Progenitor cell of endocrine pancreas (in vitro differentiated cells): ENCODE data around the gene ZNF546. TPM values are rescaled to one million over a fixed set of nuclear protein-coding genes. Genes with fewer than 3 reads are reported as not detected.
"Not testable (repeated sequence)": the region's sequence is repeated elsewhere in the genome, so short reads cannot be mapped to it uniquely, and the experiment has no call there.

ENCODE experiments used
- DNase-seq: peaks from one replicate; pipeline ENCODE4 v3.0.0; 2021; ENCODE audit warnings: low spot score; ENCODE audit not compliant: unreplicated experiment
- H3K27ac Mint-ChIP-seq: 2 replicates; pipeline ENCODE4 v1.8.0; 2021; ENCODE audit warnings: mild to moderate bottlenecking, moderate library complexity, mixed read lengths
- H3K27me3 Mint-ChIP-seq: 2 replicates; pipeline ENCODE4 v1.8.0; 2021; ENCODE audit warnings: mixed read lengths
- H3K36me3 Mint-ChIP-seq: 2 replicates; pipeline ENCODE4 v1.8.0; 2022; ENCODE audit warnings: mixed read lengths; ENCODE audit not compliant: insufficient read depth
- H3K4me1 Mint-ChIP-seq: 2 replicates; pipeline ENCODE4 v1.8.0; 2021; ENCODE audit warnings: low read depth, mixed read lengths
- H3K4me3 Mint-ChIP-seq: 2 replicates; pipeline ENCODE4 v1.8.0; 2021; ENCODE audit warnings: low read depth, mild to moderate bottlenecking, moderate library complexity, mixed read lengths
- H3K9me3 Mint-ChIP-seq: 2 replicates; pipeline ENCODE4 v1.8.0; 2021; ENCODE audit warnings: low read depth, mixed read lengths
- CTCF ChIP-seq: fragments of 200-600 bp; sonication (generic); IDR thresholded peaks from one replicate; pipeline ENCODE4 v1.5.0; 2021; ENCODE audit warnings: antibody characterized with exemption, mild to moderate bottlenecking; ENCODE audit not compliant: unreplicated experiment
- long read RNA-seq: library from polyadenylated mRNA; unstranded; transcript quantifications from one replicate; pipeline ENCODE4 v2.0.0, GENCODE V29; 2020
- total RNA-seq: library from RNA; stranded (reverse); gene quantifications from 2 replicates; pipeline ENCODE4 v1.2.1, GENCODE V29; 2021

ZNF546 gene
- total RNA-seq: 5.1 and 5.9 TPM in 2 replicates
- long read RNA-seq, full-length matches to known transcripts: 8 of 14 reads
- long read RNA-seq, partial matches to known transcripts: 0 of 14 reads
- long read RNA-seq, other reads (novel, unspliced or antisense): 6 of 14 reads

- Mint-ChIP-seq H3K9me3 (peaks cover 3% of the 10 kb centered on the region), H3K36me3 (peaks cover 5% of the 10 kb centered on the region), H3K4me3 (peak within 1 kb of the TSS; percentile 90), H3K27me3 (no peaks in the 10 kb centered on the region), H3K27ac (peak within 1 kb of the TSS; percentile 93), H3K4me1 (peaks cover 17% of the 10 kb centered on the region)
- no peak for TF ChIP-seq CTCF
- peak; percentile 62 for DNase-seq
Measured at GRCh38 chr19:39996811-39997637, at the start of gene ZNF546. ZNF546 (plus strand) TSS chr19:39997060; CDS start chr19:39998327, 1,267 bp downstream.

- TF ChIP-seq CTCF: no peak
- Mint-ChIP-seq H3K27me3 (no peaks in the 10 kb centered on the region), H3K4me3 (no peak overlapping the region), H3K36me3 (no peaks in the 10 kb centered on the region), H3K4me1 (peaks cover 12% of the 10 kb centered on the region), H3K9me3 (no peaks in the 10 kb centered on the region), H3K27ac (no peak overlapping the region)
- DNase-seq: no peak
Measured at GRCh38 chr19:39949026-39949747, 47.7 kb upstream of the ZNF546 start.

- no peaks in the 10 kb centered on the region for H3K36me3 Mint-ChIP-seq
- H3K4me1 Mint-ChIP-seq: peaks cover 5% of the 10 kb centered on the region
- no peak overlapping the region for H3K27ac Mint-ChIP-seq
- H3K9me3 Mint-ChIP-seq: no peaks in the 10 kb centered on the region
- no peak overlapping the region for H3K4me3 Mint-ChIP-seq
- H3K27me3 Mint-ChIP-seq: no peaks in the 10 kb centered on the region
- no peak for DNase-seq
- no peak for TF ChIP-seq CTCF
Measured at GRCh38 chr19:39951065-39951650, 45.7 kb upstream of the ZNF546 start.

GRCh38 chr19:39951686-39952085 lies 45.2 kb upstream of the ZNF546 start:
- Mint-ChIP-seq H3K9me3 (no peaks in the 10 kb centered on the region), H3K4me3 (no peak overlapping the region), H3K27me3 (no peaks in the 10 kb centered on the region), H3K27ac (no peak overlapping the region), H3K36me3 (no peaks in the 10 kb centered on the region), H3K4me1 (peaks cover 3% of the 10 kb centered on the region)
- TF ChIP-seq CTCF: no peak
- DNase-seq: no peak

- Mint-ChIP-seq H3K4me3 (no peak overlapping the region), H3K9me3 (no peaks in the 10 kb centered on the region), H3K27ac (no peak overlapping the region), H3K36me3 (no peaks in the 10 kb centered on the region), H3K27me3 (no peaks in the 10 kb centered on the region), H3K4me1 (peaks cover 3% of the 10 kb centered on the region)
- TF ChIP-seq CTCF: no peak
- DNase-seq: no peak
Measured at GRCh38 chr19:39953915-39954314, 42.9 kb upstream of the ZNF546 start.

GRCh38 chr19:39957886-39958285 lies 39.0 kb upstream of the ZNF546 start:
- not testable (repeated sequence) for DNase-seq, H3K9me3 Mint-ChIP-seq, H3K27me3 Mint-ChIP-seq, H3K4me3 Mint-ChIP-seq, H3K36me3 Mint-ChIP-seq, H3K27ac Mint-ChIP-seq
- peaks cover 15% of the 10 kb centered on the region for H3K4me1 Mint-ChIP-seq

- not testable (repeated sequence) for H3K4me3 Mint-ChIP-seq, H3K36me3 Mint-ChIP-seq, H3K9me3 Mint-ChIP-seq, H3K27me3 Mint-ChIP-seq, DNase-seq
- peak overlapping the region; percentile 68 for H3K27ac Mint-ChIP-seq
- H3K4me1 Mint-ChIP-seq: peaks cover 16% of the 10 kb centered on the region
Measured at GRCh38 chr19:39958942-39959341, 37.9 kb upstream of the ZNF546 start.
